HG03135 (cell line): ENCODE measurements around the gene ZNF610.
"Not testable (repeated sequence)": the region's sequence is repeated elsewhere in the genome, so short reads cannot be mapped to it uniquely, and the experiment has no call there.

Experiments used
- ATAC-seq: cut with Tn5 transposase; IDR thresholded peaks from one replicate; pipeline ENCODE4 v1.9.1; 2021; ENCODE audit warnings: mild to moderate bottlenecking, moderate library complexity; ENCODE audit not compliant: unreplicated experiment

The ZNF610 gene

DNA sequence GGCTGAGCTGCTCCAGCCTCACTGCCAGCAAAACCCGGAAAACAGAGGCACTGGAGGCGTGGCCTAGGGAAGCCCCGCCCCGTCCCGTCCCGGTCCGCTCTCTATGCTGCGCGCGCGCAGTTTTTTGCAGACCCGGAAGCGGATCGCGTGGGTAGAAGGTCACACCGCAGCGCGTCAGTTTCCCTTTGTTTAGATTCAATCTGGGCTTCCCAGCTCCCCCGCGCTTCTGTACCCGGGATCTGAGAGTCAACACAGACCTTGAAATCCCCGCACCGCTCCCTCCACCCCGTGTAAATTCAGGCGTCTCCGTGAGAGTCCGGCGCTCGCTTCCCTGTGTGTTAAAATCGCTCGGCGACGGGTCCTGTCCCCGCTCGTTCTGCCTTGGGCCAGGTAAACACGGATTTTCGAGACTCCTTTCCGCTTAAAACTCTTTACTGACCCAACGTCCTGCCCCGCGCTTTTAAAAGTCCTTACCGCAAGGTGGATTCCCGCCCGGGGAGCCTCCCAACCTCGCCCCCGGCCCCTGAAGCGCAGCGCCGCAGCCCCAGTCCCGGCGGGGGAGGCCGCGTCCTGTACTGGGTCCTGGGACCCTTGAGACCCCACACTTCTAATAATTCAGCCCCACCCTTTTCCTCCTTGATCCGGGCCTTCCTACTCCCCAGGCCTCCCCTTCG is at the start of gene ZNF610:
Gene ZNF610 (plus strand): TSS at position 127 of the 674 bp plus-strand sequence. CDS start 12,930 bp downstream, outside the sequence.
- ATAC-seq = peak; percentile 83

DNA sequence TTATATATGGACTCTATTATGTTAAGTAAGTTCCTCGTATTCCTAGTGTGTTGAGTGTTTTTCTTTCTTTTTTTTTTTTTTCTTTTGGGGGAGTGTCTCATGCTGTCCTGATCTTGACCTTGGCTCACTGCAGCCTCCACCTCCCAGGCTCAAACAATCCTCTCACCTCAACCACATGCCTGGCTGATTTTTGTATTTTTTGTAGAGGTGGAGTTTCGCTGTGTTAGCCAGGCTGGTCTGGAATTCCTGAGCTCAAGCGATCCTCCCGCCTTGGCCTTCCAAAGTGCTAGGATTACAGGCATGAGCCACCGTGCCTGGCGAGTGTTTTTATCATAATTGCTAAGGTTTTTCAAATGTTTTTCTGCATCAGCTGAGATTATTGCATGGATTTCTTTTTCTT is 49.8 kb upstream of the ZNF610 start:
- no peak for ATAC-seq

DNA sequence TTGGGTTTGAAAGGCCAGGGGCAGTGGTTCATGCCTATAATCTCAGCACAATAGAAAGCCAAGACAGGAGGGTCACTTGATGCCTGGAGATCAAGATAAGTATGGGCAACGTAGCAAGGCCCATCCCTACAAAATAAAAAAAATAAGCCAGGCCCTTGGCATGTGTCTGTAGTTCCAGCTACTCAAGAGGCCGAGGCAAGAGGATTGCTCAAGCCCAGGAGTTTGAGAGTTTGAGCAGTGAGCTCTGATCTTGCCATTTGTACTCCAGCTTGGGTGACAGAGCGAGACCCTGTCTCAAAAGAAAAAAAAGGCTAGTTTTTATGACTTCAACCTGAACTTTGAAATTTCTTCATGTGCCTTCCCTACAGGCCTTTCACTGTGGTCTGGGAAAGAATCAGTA is 44.3 kb upstream of the ZNF610 start:
- ATAC-seq = no peak

DNA sequence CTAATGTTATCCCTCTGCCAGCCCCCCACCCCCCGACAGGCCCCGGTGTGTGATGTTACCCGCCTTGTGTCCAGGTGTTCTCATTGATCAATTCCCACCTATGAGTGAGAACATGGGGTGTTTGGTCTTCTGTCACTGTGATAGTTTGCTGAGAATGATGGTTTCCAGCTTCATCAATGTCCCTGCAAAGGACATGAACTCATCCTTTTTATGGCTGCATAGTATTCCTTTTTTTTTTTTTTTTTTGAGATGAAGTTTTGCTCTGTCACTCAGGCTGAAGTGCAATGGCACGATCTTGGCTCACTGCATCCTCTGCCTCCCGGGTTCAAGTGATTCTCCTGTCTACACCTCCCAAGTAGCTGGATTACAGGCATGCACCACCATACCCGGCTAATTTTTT is 43.1 kb upstream of the ZNF610 start:
- ATAC-seq = not testable (repeated sequence)

DNA sequence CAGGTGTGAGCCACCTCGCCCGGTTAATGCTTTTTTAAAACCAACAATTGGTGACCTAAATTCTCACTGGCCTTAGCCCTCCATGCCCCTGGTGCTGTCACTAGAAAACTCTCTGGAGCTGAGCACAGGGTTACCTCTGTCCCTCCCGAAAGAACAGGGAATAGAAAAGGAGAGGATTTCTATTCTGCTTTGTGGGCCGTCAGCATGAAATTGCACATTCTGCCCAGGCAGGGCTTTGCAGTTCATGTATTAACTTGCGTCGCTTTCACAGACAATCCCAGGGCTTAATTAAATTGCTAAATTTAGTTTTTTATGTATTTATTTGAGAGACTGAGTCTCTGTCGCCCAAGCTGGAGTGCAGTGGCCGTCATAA is 39.7 kb upstream of the ZNF610 start:
- peak; percentile 10 for ATAC-seq

DNA sequence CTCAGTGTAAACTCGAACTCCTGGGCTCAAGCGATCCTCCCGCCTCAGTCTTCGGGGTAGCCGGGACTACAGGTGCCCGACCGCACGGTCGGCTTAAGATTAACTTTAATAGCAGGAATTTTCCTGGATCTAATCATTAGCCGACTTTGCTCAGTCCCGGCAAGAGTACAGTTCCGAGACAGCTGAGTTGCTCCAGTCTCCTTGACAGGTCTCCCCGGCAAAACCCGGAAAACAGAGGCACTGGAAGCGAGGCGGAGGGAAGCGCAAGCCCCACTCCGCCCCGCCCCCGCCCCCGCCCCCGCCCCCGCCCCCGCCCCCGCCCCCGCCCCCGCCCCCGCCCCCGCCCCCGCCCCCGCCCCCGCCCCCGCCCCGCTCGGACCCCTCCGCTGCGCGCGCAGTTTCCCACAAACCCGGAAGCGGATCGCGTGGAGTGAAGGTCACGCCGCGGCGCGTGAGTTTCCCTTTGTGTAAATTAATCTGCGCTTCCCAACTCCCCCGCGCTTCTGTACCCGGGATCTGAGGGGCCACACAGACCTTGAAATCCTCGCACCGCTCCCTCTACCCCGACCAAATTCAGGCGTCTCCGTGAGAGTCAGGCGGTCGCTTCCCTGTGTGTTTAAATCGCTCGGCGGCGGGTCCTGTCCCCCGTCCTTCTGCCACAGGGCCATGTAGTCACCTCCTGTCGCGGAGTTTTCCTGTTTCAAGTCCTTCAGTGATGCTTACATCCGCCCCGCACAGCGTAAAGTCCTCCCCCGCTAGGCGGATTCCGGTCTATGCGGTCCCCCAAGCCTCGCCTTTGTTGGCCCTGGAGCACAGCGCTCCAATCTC is 39.1 kb upstream of the ZNF610 start, which contains the start of gene ZNF480:
Gene ZNF480 (plus strand): TSS at position 397 of the 828 bp plus-strand sequence. CDS start 3,244 bp downstream, outside the sequence.
- ATAC-seq = peak; percentile 53

DNA sequence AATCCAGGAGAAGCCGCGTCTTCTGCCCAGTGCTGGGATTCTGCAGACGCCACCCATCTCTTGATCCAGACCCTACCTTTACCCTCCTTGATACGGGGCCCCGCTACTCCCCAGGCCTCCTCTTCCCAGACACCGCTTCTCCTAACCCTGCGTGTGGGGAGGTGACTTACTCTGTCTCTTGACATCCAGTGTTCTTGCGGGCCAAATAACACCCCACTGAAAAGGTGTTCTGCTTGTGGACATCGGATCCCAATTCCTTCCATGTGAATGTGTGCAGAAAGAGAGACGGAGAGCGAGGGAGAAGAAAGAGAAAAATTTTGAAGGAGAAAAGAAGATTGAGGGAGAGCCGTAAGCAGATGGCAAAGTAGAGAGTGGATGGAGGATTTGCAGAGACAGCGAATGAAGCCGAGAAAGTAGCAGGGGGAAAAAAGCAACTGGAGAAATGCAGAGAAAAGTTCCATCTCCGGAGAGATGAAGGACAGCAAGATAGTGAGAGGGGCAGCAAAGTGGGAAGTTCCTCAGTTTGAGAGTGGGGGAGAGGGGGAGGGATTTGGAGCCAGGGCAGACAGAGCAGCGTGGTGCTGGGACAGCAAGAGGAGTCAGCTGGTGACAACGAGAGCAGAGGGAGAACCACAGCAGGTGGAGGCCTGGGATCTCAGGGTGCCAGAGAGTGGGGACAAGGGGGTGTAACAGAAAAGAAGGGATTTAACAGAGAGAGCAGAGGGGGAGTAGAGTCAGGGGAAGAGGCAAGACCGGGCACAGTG is 38.3 kb upstream of the ZNF610 start:
- ATAC-seq = no peak

DNA sequence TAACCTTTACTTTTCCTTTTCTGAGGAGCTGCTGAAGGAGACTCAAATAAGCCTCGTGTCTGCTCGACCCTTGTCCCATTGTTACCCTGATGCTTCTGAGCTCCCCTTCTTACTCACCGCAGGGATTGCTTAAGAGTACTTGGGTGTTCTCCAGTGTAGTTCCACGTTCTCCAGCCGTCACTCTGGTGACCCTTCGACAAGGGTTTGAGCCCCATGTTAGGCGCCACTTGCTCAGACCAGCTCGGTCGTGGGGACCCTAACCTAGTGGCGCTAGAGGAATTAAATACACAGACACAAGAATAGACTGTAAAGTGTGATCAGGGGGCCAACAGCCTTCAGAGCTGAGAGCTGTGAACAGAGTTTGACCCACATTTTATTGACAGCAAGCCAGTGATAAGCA is 28.8 kb upstream of the ZNF610 start:
- no peak for ATAC-seq

DNA sequence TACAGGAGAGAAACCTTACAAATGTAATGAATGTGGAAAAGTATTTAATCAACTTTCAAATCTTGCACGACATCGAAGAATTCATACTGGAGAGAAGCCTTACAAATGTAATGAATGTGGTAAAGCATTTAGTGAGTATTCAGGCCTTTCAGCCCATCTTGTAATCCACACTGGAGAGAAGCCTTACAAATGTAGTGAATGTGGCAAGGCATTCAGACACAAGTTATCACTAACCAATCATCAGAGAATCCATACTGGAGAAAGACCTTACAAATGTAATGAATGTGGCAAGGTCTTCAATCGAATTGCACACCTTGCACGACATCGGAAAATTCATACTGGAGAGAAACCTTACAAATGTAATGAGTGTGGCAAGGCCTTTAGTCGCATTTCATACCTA is 13.6 kb upstream of the ZNF610 start:
- no peak for ATAC-seq

DNA sequence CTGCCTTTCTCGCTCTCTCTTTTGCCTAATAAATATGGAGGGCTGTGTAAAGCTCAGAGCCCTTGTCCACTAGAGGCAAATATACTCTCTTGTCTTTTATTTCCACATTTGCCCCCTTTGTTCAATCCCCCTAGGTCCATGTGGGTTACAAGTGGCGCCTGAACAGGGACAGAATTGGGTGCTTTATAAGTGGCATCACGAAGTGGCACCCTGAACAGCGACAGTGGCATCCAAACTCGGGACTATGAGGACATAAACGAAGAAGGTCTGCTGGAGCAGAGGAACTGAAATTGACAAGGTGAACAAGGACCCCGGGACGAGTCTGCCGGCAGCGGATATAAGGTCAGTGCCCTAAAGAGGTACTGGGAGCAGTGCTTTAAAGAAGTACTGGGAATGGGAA is 4.3 kb upstream of the ZNF610 start:
- no peak for ATAC-seq

DNA sequence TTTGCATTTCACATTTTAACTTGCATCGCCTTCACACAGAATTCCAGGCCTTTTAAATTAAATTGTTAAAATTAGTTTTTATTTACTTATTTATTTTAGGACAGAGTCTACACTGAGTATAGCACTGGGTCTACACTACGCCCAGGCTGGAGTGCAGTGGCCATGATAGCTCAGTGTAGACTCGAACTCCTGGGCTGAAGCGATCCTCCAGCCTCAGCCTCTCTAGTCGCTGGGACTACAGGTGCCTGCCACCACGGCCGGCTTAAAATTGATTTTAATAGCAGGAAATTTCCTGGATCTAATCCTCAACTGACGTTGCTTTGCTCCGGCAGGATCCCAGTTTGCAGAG is 301 bp upstream of the ZNF610 start:
- ATAC-seq = no peak

DNA sequence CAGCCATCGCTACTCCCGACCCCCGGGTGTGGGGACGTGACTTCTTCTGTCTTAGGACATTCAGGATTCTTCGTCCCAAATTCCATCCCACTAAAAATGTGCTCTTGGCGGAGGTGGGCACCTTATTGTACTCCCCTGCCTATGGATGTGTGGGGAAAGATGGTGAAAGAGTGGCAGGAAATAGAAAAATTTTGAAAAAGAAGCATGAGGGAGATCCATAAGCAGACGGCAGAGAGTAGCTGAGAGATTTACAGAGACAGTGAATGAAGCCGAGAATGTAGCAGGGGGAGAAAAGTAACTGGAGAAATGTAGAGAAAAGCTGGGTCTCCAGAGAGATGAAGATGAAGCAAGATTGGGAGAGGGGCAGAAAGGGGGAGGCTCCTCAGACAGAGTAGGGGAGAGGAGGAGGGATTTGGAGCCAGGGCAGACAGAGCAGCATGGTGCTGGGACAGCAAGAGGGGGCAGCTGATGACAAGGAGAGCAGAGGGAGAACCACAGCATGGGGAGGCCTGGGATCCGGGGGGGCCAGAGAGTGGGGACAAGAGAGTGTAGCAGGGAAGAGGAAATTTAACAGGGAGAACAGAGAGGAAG is 843 bp downstream of the ZNF610 start:
- ATAC-seq = no peak

DNA sequence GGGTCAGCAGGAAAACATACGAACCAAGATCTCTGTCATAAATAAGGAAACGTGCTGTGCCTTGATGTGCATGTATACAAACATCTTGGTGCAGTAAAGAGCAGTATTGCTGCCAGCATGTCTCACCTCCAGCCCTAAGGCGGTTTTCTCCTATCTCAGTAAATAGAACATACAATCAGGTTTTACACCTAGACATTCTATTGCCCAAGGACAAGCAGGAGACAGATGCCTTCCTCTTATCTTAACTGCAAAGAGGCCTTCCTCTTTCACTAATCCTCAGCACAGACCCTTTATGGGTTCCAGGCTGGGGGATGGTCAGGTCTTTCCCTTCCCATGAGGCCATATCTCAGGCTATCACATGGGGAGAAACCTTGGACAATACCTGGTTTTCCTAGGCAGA is 3.0 kb downstream of the ZNF610 start:
- not testable (repeated sequence) for ATAC-seq

DNA sequence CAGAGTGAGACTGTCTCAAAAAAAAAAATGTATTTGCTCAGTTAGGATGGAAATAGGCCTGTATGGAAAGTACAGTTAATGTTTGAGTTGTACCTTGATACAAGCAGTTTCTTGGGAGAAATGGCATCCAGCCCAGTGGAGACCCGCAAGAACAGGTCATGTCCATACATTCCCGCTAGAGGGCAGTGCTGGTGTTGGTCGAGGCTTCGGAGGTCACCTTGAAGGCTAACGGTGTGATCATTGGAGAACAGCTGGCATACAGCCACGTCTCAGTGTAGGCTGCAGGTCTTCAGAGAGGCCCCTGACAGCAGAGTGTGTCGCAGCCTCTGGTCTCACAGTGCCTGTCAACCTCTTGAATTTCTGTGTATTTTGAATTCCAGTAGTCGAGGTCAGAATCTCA is 7.5 kb downstream of the ZNF610 start:
- no peak for ATAC-seq

DNA sequence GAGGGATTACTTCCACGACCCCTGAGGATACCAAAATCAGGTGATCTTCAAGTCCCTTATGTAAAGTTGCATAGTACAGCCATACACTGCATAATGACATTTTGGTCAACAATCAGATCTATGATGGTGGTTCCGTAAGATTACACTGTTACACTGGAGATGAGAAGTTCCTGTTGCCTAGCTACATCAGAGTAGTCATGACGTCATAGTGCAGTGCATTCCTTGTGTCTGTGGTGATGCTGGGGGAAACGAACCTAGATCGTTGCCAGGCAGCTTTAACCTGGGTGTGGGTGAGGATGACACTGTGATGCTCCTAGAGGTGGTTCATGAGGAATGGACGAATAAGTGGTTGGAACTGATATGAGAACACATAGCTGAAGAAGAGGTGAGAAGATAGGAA is 9.1 kb downstream of the ZNF610 start:
- no peak for ATAC-seq

DNA sequence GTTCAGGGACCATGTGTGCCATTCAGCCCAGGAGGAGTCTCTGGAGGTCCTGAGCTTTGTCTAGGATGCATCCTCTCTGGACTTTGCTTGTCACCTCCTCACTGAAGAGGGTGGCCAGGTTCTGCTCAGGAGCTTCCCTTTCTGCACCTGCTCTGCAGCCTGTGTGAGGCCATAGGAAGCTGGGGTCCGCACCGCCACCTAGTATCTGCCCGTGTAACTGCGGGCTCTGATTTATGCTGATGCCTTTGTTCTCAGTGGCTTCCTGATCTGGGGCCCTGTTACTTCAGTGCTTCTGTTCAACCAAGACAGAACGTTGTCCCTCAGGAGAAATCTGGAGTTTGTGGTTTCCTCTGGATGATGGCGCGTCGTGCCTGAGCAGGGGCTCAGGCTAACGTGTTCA is 15.5 kb downstream of the ZNF610 start:
- ATAC-seq = no peak

DNA sequence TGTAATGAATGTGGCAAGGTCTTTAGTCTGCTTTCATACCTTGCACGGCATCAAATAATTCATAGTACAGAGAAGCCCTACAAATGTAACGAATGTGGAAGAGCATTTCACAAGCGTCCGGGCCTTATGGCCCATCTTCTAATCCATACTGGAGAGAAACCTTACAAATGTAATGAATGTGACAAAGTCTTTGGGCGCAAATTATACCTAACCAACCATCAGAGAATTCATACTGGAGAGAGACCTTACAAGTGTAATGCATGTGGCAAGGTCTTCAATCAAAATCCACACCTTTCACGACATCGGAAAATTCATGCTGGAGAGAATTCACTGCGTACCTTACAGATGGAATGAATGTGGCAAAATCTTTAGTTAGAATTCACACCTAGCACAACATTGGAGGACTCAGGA is 30.4 kb downstream of the ZNF610 start:
- ATAC-seq = no peak

DNA sequence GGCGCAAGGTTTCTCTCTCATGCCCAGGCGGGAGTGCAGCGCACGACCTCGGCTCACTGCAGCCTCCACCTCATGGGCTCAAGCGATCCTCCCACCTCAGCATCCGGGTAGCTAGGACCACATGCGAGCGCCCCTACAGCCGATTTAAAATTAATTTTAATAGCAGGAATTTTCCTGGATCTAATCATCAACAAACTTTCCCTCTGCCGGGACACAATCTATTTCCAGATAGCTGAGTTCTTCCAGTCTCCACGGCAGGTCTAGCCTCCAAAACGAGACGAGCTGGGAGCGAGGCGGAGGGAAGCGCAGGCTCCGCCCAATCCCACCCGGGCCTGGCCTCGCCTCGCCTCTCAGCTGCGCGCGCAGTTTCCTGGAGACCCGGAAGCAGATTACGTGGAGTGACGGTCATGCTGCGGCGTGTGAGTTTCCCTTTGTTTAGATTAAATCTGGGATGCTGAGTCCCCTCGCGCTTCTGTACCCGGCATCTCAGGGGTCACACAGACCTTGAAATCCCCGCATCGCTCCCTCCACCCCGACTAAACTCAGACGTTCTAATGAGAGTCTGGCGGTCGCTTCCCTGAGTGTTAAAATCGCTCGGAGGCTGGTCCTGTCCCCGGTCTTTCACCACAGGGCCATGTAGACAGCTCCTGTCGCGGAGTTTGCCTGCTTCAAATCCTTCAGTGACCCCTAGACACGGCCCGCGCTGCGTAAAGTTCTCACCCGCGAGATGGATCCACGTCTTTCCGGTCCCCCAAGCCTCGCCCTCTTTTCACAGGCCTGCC is 33.7 kb downstream of the ZNF610 start, which contains the start of gene ZNF880:
Gene ZNF880 (plus strand): TSS at position 365 of the 782 bp plus-strand sequence. CDS start 43 bp downstream, at position 408.
- peak; percentile 76 for ATAC-seq

DNA sequence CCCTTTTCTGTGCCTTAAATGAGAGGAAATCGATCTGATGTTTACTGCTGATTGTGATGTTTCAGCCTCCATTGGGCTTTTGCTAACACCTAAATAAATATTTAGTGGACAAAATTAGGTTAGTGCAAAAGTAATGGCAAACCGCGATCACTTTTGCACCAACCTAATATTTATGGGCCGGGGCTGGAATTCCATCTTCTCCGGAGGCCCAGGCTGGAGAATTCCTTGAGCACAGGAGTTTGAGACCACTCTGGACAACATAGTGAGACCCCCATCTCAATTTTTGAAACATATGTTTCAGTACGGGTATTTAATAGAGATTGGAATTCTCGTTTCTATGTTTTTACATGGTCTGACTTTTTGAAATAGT is 34.3 kb downstream of the ZNF610 start:
- ATAC-seq = no peak

DNA sequence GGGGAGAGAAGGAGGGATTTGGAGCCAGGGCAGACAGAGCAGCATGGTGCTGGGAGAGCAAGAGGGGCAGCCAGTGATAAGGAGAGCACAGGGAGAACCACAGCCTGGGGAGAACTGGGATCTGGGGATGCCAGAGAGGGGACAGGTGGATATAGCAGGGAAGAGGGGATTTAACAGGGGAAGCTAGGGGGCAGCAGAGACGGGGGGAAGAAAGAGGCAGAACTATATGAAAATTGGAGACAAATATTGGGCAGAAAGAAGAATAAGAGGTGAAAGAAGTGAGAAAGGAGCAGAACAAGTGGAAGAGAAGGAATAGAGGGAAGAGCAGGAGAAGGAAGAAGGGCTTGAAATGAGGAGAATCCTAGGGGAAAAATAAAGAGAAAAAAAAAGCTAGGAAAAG is 55.1 kb downstream of the ZNF610 start:
- ATAC-seq = no peak
